Activated naive CD4-positive, alpha-beta T cell treated with Interleukin-2 at 50 U/mL for 16 hours (primary cell): Measurements from ENCODE around the gene AP4E1.
"Not testable (repeated sequence)": the region's sequence is repeated elsewhere in the genome, so short reads cannot be mapped to it uniquely, and the experiment has no call there.

Experiments
- DNase-seq: peaks from one replicate; pipeline ENCODE4 v3.0.0-alpha.2; 2020

The AP4E1 gene

DNA sequence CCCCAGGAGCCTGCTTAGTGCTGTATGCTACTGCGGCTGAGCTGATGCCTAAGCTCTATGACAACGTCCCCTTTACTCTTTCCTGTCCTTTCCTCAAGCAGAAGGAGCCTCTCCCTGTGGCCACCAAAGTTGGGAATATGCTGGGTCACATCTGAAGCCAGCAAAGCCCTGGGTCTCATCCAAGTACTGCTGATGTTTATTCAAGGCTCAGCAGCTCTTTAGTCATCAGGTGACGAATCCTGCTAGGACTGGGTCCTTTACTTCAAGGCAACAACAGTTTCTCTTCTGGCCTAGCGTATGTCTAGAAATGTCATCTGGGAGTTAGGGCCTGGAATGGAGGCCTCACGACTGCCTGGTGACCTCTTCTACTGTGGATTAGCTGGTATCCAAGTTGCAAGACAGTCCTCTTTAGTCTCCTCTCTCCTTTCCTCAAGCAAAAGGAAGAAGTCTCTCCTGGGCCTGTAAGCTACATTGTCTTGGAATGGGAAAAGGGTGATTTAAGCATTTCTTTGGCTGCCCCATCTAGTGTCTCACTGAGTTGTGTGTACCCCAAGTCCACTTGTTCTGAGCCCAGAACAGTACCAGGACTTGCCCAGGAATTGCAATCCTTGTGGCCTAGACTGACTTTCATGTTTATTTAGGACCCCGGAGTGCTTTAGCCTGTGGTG, 122.3 kb downstream of the AP4E1 start:
- DNase-seq, result no peak

DNA sequence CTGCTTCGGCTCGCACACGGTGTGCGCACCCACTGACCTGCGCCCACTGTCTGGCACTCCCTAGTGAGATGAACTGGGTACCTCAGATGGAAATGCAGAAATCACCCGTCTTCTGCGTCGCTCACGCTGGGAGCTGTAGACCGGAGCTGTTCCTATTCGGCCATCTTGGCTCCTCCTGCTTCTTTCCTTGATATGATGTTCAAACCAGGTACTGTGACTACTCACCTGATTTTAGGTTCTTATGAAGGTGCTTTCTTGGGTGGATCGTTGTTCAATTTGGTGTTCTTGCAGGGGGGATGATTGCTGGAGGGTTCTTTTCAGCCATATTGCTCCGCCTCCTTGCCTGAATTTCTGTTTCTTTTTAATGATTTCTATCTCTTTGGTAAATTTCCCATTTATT, 129.0 kb downstream of the AP4E1 start:
- DNase-seq, result not testable (repeated sequence)

DNA sequence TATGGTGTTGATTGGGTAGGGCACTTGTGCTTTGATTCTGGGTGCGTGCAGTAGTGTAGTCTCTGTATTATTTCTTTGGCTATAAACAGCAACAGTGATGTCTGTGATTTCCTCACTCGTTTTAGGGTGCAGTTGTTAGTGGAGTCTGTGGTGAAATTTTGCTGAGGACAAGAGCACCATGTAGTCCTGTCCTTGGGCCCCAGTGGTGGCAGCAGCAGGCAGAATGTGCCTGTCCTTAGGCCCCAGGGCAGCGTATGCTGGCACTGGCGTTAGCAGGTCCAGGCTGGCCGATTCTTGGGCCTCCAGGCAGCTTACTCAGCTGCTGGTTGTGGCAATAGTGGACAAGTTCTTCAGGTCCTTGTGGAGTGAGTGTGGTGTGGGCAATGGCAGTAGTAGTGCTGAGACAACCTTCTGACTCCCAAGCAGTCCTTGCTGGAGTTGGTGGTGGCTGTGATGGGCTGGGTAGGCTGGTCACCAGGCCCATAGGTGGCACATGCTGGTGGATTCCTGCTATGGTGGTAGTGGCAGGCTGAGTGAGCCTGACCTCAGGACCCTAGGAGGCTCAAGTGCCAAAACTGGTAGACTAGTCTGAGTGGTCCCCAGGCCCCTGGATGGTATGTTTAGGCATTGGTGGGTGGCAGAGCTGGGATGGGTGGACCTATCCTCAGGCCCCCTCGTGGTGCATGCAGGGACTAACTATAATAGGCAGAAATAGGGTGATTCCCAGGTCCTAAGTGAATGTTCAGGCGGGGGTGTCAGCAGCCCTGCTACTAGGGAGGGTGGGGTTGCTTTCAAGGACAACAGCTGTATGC, 129.9 kb downstream of the AP4E1 start:
- DNase-seq, result no peak

DNA sequence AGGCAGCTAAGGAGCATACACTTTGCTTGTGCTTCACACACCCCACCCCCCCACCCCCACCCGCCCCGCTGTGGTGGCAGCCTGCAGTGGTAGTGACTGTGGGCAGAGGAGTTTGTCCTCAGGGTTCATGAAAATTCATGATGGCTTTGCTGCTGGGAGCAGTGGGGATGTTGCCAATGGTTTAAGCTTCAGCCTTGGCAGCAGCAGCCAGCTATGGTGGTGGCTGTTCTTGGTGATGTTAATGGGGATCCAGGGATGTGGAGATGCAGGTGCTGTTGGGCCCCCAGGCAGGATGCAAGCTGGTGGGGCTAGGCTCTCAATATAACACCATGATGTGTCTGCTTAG, 130.5 kb downstream of the AP4E1 start:
- no peak for DNase-seq

DNA sequence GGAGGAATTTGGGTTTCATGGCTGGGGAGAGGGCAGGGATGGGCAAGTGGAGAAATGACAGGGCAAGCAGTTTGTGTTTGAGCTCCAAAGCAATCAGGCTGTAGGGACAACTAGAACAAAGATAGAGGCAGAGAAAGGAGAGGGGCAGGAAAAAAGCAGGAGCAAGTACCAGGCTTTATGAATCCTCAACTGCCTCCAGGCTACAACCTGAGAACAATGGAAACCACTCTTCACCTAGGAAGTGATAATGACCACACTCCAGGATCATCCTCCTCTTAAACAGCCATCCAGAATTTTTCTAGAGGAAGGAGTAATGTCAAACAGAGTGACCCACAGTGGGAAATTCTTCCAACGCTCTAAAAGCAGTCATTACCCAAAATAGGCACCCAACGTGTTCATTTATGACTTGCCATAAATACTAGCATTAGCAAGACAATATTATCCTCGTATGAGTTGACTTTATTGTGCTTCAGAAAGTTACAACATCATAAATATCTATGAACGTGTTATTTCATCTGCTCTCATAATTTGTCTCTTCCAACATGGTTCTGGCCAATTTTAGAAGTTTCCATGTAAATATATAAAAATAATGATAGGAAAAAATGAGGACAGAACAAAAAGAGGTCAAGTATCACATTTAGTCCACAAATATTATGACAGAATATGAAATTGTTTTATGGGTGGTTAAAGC, 135.7 kb downstream of the AP4E1 start:
- no peak for DNase-seq

DNA sequence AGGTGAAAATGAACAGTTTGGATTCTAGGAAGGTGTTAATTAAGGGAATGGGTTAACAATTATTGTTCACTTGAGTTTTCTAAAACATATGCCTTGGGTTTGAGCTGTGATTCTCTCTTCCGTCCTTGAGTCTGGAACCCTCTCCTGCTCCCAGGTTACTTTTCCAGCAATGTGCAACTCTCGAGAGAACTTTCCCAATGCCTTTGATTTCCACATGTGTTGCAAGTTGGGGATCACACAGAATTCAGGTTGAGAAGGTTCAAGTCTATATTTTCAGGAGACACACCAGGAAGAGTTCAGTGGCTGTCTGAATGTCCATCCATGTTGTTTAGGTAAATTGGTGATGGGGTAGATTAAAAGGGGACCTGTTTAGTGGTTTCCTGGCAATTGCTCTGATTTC, 137.5 kb downstream of the AP4E1 start:
- no peak for DNase-seq

DNA sequence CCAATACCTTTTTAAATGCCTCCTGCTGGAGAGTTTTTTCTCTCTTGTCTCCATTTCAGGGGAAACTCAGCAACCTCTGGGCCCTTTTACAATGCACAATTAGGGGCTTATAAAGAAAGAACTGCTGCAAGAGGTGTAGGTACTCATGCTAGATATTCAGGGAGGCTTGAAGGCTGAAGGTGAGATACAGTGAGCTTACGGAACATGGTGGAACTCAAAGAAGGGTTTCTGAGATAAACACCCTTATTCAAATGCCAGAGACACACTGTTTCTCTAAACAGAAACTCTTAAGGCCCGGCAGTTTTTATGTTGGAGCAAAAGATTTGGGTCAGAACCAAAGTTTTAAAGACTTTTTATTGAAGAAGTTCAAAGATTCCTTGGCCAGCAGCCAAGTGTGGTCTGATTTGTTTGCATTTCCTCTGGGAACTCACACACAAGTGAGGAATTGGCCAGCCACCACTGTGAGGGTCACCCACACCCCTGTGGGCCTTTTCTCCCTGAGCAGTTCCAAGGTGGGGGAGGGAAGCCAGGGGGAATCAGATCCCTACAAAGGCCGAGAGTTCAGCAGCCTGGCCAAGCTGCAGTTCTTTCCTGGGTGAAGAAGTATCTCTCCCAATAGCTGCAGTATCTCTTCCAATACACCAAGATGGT, 138.4 kb downstream of the AP4E1 start:
- DNase-seq, result no peak

DNA sequence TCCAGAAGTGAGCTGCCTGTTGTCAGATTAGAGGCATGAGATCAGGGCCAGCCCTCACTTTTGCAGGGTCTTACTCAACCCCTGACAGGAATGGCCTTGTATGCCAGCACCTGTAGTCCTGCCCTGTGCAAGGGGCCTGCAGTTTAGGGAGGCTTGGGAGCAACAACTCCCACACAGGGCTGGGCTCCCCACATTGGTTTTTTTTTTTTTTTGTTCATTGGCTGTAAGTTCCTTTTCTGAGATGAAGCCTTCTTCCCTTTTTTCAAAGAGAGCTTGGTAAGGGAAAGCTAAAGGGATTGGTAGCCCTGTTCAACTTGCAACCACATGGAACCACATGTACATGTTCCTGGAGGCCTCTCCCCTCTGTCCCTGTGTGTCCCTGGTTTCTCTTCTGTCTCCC, 139.8 kb downstream of the AP4E1 start:
- DNase-seq, result no peak

DNA sequence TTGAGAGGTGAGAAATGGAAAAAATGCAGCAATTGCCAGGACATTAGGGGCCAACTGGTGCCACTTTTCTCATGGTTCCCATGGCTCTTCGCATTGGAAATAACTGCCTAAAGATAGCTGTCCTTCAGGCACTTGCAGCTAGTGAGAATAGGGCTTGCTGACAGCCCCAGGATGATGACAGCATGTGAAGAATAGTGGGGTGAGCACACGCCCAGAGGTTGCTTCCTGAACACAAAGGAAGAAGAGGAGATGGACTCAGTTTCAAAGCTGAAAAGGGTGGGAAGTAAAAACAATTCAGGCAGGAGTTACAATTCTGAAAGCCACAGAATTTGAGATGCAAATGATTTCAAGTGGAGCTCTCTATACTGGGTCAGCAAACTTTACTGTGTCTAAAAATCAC, 140.6 kb downstream of the AP4E1 start:
- DNase-seq, result no peak

DNA sequence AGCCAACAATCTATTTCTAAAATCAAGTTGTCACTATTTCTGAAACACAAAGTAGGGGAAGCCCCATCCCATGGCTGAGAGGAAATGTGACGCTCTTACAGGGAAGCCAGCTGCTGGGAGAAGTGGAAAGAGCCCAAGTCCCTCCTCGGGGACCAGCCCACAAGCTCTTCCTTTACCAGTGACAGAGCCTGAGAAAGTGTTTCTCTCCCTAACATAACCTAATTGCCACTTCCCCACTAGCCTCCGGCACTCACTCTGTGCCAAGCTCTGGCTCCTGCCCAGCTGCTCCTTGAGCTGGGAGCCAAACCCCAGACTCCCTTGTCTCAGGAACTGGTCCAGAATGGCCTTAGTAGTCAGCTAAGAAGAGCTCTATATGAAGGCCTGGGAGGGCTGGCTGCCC, 143.3 kb downstream of the AP4E1 start:
- no peak for DNase-seq

DNA sequence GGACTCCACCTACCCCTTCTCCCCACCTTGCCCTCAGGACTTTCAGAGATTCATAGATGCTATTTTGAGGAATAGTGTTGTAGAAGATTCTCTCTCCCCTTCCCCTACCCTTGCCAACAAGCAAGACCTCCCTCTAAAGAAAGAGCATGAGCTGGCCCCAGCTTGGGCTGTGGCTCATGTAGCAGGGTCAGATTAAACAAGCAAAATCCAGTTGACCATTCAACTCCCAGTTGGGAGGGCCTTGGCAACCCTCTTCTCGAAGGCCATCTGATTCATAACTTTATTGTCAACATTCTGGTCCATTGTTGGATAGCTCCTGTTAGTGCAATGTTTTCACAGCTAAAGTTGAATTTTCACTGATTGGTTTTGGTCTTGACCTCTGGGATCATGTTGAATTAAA, 145.1 kb downstream of the AP4E1 start:
- no peak for DNase-seq

DNA sequence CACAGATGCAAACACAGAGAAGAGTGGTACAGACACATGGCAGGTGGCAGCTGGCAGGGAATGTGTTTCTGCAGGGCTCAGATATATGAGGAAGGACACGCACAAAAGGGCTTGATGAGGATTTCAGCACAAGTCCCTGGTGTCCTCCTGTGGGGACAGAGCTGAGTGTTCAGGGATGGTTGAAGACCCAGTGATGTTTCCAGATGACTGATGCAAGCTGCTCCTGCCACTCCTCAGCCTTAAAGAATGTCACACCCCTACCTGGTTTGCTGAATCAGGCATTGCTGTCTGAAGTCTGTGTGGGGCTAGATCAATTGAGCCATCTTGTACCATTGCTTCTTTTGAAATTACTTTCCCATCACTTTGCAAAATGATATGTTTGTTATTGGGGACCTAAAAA, 146.1 kb downstream of the AP4E1 start:
- DNase-seq, result no peak
